Activated CD8-positive, alpha-beta memory T cell treated with anti-CD3 and anti-CD28 coated beads for 4 hours (primary cell): ENCODE measurements around the gene SRGAP3.

Experiments used
- DNase-seq, 2 donors: peaks; one replicate each; pipeline ENCODE4 v3.0.0-alpha.2; 2020; ENCODE audit warnings: low read depth in 2 of 2

SRGAP3 gene

GRCh38 chr3:9059489-9060400 is 189.7 kb downstream of the SRGAP3 start:
- no peak for DNase-seq

GRCh38 chr3:9056581-9056980 is 192.9 kb downstream of the SRGAP3 start:
- no peak for DNase-seq

GRCh38 chr3:9047452-9048346 is 201.7 kb downstream of the SRGAP3 start:
- DNase-seq, result no peak

- DNase-seq, result no peak
These were observed 204.1 kb downstream of the SRGAP3 start for GRCh38 chr3:9045371-9045770.

GRCh38 chr3:9043063-9043462 is 206.4 kb downstream of the SRGAP3 start:
- no peak for DNase-seq

- no peak for DNase-seq
These were observed 207.8 kb downstream of the SRGAP3 start for GRCh38 chr3:9041626-9042025.

GRCh38 chr3:9040996-9041395 is 208.4 kb downstream of the SRGAP3 start:
- no peak for DNase-seq

GRCh38 chr3:9037144-9037711 is 212.2 kb downstream of the SRGAP3 start:
- no peak for DNase-seq

- DNase-seq, result no peak
These were observed 212.9 kb downstream of the SRGAP3 start for GRCh38 chr3:9036404-9037131.

- no peak for DNase-seq
These were observed 213.5 kb downstream of the SRGAP3 start for GRCh38 chr3:9035961-9036360.

- DNase-seq, result no peak
These were observed 214.0 kb downstream of the SRGAP3 start for GRCh38 chr3:9035473-9035872.

- no peak for DNase-seq
These were observed 215.6 kb downstream of the SRGAP3 start for GRCh38 chr3:9033867-9034266.

- no peak for DNase-seq
These were observed 217.1 kb downstream of the SRGAP3 start for GRCh38 chr3:9032231-9032777.

- DNase-seq, result no peak
These were observed 219.4 kb downstream of the SRGAP3 start for GRCh38 chr3:9030034-9030433.

GRCh38 chr3:9028134-9028533 is 221.3 kb downstream of the SRGAP3 start:
- DNase-seq, result no peak

GRCh38 chr3:9026320-9027045 is 223.0 kb downstream of the SRGAP3 start:
- no peak for DNase-seq

GRCh38 chr3:9024341-9024740 is 225.1 kb downstream of the SRGAP3 start:
- DNase-seq, result no peak

GRCh38 chr3:9023226-9023590 is 226.2 kb downstream of the SRGAP3 start:
- DNase-seq, result no peak

GRCh38 chr3:9022305-9023225 is 226.9 kb downstream of the SRGAP3 start:
- DNase-seq, result no peak
